Breast epithelium (tissue), 3 donors: ENCODE measurements around the gene PLCB4.

ENCODE experiments used
- POLR2A ChIP-seq: fragments of 450-650 bp; IDR thresholded peaks from one replicate; pipeline ENCODE4 v1.6.1; 2016; ENCODE audit warnings: antibody characterized with exemption, mild to moderate bottlenecking, moderate library complexity
- POLR2AphosphoS5 ChIP-seq, 3 donors: sonication (generic); formaldehyde crosslinking; IDR thresholded peaks; one replicate each; pipeline ENCODE4 v1.6.1; 2017; ENCODE audit warnings: antibody characterized with exemption in 3 of 3

DNA sequence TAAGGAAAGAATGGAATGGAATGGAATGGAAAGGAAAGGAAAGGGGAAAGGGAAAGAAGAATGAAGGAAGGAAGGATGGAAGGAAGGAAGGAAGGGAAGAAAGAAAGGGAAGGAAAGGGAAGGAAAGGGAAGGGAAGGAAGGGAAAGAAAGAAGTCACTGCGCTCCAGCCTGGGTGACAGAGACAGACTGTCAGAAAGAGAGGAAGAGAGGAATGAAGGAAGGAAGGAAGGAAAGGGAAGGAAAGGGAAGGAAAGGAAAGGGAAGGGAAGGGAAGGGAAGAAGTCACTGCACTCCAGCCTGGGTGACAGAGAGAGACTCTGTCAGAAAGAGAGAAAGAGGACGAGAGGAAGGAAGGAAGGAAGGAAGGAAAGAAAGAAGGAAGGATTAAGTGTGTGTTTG lies 224.3 kb downstream of the PLCB4 start:
- TF ChIP-seq POLR2AphosphoS5 (IDR thresholded peaks at IDR 0.05) = no peak
- no peak for TF ChIP-seq POLR2A
